ENCODE measurements around the gene ZNF496.

DNA sequence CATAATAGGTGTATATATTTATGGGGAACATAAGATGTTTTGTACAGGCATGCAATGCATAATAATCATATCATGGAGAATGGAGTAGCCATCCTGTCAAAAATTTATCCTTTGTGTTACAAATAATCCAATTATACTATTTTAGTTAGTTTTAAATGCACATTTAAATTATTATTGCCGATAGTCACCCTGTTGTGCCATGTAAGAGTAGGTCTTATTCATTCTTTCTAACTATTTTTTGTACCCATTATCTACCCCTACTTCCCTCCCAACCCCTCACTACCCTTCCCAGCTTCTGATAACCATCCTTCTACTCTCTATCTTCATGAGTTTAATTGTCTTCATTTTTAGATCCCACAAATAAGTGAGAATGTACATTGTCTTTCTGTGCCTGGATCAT, 84.1 kb downstream of the ZNF496 start:
- TF ChIP-seq ATF2 (tag by site-specific recombination; IDR thresholded peaks at IDR 0.05; ENCODE audit: low read depth) (no peak), YY1 (tag by site-specific recombination; IDR thresholded peaks at IDR 0.05) (no peak), ZNF157 (tag by site-specific recombination; IDR thresholded peaks at IDR 0.05) (no peak), ZNF169 (tag by site-specific recombination; IDR thresholded peaks at IDR 0.05) (no peak), ZNF302 (tag by site-specific recombination; IDR thresholded peaks at IDR 0.05; ENCODE audit: low read depth) (no peak), ZEB2 (tag by site-specific recombination; IDR thresholded peaks at IDR 0.05) (no peak), ZNF449 (tag by site-specific recombination; IDR thresholded peaks at IDR 0.05) (no peak), IKZF3 (tag by site-specific recombination; IDR thresholded peaks at IDR 0.05) (no peak)
- TF ChIP-seq, protein P1, sequence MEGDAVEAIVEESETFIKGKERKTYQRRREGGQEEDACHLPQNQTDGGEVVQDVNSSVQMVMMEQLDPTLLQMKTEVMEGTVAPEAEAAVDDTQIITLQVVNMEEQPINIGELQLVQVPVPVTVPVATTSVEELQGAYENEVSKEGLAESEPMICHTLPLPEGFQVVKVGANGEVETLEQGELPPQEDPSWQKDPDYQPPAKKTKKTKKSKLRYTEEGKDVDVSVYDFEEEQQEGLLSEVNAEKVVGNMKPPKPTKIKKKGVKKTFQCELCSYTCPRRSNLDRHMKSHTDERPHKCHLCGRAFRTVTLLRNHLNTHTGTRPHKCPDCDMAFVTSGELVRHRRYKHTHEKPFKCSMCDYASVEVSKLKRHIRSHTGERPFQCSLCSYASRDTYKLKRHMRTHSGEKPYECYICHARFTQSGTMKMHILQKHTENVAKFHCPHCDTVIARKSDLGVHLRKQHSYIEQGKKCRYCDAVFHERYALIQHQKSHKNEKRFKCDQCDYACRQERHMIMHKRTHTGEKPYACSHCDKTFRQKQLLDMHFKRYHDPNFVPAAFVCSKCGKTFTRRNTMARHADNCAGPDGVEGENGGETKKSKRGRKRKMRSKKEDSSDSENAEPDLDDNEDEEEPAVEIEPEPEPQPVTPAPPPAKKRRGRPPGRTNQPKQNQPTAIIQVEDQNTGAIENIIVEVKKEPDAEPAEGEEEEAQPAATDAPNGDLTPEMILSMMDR (tag by site-specific recombination; IDR thresholded peaks at IDR 0.05), result no peak
- TF ChIP-seq, protein P2, sequence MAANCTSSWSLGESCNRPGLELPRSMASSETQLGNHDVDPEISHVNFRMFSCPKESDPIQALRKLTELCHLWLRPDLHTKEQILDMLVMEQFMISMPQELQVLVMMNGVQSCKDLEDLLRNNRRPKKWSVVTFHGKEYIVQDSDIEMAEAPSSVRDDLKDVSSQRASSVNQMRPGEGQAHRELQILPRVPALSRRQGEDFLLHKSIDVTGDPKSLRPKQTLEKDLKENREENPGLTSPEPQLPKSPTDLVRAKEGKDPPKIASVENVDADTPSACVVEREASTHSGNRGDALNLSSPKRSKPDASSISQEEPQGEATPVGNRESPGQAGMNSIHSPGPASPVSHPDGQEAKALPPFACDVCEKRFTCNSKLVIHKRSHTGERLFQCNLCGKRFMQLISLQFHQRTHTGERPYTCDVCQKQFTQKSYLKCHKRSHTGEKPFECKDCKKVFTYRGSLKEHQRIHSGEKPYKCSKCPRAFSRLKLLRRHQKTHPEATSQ (tag by site-specific recombination; IDR thresholded peaks at IDR 0.05), result no peak
- TF ChIP-seq, protein P3, sequence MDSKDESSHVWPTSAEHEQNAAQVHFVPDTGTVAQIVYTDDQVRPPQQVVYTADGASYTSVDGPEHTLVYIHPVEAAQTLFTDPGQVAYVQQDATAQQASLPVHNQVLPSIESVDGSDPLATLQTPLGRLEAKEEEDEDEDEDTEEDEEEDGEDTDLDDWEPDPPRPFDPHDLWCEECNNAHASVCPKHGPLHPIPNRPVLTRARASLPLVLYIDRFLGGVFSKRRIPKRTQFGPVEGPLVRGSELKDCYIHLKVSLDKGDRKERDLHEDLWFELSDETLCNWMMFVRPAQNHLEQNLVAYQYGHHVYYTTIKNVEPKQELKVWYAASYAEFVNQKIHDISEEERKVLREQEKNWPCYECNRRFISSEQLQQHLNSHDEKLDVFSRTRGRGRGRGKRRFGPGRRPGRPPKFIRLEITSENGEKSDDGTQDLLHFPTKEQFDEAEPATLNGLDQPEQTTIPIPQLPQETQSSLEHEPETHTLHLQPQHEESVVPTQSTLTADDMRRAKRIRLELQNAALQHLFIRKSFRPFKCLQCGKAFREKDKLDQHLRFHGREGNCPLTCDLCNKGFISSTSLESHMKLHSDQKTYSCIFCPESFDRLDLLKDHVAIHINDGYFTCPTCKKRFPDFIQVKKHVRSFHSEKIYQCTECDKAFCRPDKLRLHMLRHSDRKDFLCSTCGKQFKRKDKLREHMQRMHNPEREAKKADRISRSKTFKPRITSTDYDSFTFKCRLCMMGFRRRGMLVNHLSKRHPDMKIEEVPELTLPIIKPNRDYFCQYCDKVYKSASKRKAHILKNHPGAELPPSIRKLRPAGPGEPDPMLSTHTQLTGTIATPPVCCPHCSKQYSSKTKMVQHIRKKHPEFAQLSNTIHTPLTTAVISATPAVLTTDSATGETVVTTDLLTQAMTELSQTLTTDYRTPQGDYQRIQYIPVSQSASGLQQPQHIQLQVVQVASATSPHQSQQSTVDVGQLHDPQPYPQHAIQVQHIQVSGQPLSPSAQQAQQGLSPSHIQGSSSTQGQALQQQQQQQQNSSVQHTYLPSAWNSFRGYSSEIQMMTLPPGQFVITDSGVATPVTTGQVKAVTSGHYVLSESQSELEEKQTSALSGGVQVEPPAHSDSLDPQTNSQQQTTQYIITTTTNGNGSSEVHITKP (tag by site-specific recombination; IDR thresholded peaks at IDR 0.05), result no peak
- TF ChIP-seq, protein P4, sequence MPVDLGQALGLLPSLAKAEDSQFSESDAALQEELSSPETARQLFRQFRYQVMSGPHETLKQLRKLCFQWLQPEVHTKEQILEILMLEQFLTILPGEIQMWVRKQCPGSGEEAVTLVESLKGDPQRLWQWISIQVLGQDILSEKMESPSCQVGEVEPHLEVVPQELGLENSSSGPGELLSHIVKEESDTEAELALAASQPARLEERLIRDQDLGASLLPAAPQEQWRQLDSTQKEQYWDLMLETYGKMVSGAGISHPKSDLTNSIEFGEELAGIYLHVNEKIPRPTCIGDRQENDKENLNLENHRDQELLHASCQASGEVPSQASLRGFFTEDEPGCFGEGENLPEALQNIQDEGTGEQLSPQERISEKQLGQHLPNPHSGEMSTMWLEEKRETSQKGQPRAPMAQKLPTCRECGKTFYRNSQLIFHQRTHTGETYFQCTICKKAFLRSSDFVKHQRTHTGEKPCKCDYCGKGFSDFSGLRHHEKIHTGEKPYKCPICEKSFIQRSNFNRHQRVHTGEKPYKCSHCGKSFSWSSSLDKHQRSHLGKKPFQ (tag by site-specific recombination; IDR thresholded peaks at IDR 0.05), result no peak
